Measurements from ENCODE around the gene TPCN2.

TPCN2 gene

GRCh38 chr11:69165775-69166174 is 117.0 kb downstream of the TPCN2 start:
- DNase-seq (ENCODE audit: low read depth), result no peak
- H3K4me3 ChIP-seq (ENCODE audit: low read depth, low read length), result no peak overlapping the region
- TF ChIP-seq CTCF (IDR thresholded peaks at IDR 0.05; ENCODE audit: low read depth, low read length, missing control alignments), result no peak
- in situ Hi-C loops (cut with HindIII; ENCODE audit: low sequenced_read_pairs), result no loop called here

DNA sequence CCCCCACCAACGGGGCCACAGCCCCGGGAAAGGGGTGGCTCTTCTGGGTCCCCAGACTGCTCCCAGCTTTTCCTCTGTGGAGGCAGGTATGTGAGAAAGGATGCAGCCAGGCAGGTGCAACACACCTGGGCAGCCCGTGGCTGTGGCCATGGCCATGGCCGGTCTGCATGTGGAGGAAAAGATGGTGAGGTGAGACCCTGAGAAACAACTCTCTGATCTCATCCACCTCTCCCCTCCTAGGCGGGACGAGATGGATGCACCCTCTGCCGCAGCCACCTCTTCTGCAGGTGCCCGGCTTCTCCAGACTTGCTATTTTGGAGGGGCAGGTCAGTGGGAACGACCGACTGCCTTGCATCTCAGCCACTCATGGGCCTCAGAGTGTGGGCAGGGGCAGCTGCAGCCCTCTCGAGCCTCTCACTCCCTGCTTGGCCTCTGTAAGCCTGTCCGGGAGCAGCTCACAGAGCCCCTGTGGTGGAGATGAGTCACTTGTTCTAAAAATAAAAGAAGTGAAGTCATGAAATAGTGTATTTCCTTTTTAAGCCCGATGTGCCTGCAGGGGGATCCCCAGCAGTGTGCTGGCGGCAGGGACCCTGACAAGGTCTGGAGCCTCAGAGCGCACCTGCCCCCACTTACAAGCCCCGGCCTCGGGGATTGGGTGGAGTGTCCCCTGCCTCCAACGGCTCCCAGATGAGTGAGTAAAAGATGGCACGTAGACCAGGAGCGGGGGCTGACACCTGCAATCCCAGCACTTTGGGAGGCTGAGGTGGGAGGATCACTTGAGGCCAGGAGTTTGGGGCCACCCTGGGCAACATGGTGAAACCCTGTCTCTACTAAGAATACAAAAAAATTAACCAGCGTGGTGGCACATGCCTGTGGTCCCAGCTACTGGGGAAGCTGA is 117.7 kb downstream of the TPCN2 start:
- in situ Hi-C loops (cut with HindIII; ENCODE audit: low sequenced_read_pairs), result no loop called here
- DNase-seq (ENCODE audit: low read depth), result peak; percentile 78
- H3K4me3 ChIP-seq (ENCODE audit: low read depth, low read length), result no peak overlapping the region
- peak; percentile 47 for TF ChIP-seq CTCF (IDR thresholded peaks at IDR 0.05; ENCODE audit: low read depth, low read length, missing control alignments)

DNA sequence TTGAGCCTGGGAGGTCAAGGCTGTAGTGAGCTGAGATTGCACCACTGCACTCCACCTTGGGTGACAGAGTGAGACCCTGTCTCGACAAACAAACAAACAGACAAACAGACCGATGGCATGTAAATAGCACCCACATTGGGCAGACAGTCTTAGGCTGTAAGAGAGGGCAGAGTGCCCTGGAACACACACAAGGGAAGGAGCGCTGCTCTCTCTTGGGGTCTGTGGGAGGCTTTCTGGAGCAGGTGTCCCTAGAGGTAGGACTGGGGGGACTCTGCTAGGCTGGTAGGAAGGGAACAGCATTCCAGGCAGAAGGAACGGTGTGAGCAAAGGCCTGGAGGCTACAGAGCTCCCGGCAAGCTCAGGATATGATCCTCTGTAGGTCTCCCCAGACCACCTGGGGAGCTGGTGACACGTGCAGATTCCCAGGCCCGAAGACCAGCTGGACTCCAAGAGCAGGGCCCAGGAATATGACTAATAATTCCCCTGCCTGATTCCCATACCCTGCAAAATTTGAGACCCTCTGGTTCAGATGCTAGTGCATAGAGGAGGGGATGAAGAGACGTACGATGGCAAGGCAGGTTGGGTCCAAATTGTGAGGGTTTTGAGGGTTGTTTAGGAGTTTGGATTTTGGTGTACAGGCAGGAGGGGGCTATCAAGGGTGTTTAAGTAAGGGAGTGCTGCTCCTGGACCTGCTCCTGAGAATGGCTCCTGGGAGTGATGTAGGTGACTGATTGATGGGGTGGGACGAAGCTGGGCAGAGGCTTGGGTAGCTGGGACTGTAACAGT is 118.6 kb downstream of the TPCN2 start:
- no peak for DNase-seq (ENCODE audit: low read depth)
- in situ Hi-C loops (cut with HindIII; ENCODE audit: low sequenced_read_pairs), result no loop called here
- TF ChIP-seq CTCF (IDR thresholded peaks at IDR 0.05; ENCODE audit: low read depth, low read length, missing control alignments), result no peak
- no peak overlapping the region for H3K4me3 ChIP-seq (ENCODE audit: low read depth, low read length)

DNA sequence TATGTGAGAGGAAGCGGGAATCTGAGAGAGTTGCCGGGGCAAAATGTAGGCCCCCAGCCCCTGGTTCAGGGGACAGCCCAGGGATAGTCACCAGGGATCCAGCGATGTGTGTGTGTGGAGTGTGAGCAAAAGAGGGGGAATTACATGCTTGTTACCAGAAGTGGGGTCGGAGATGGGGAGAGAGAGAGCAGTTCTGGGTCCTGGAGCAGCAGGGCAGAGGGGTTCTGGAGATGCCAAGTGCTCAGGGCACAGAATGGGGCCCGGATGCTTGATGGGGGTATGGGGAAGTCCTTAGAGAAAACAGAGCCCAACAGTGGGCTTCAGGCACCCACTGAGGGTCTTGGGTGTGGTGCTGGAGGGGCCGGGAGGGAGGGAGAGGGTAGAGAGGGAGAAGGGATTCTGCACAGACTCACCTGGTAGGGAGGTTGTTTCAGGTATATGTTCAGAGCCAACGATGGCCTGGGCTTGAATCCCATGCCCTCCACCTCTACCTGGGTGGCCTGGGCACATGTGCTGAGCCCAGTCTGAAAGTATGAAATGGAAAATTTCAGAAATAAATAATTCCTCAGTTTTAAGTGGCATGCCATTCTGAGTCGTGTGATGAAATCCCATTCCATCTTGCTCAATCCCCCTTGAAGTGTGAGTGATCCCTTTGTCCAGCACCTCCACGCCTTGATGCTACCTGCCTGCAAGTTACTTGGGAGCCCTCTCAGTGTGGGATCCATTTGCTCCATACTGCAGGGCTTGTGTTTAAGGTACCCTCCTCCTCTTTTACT is 119.4 kb downstream of the TPCN2 start:
- DNase-seq (ENCODE audit: low read depth), result no peak
- in situ Hi-C loops (cut with HindIII; ENCODE audit: low sequenced_read_pairs), result no loop called here
- no peak for TF ChIP-seq CTCF (IDR thresholded peaks at IDR 0.05; ENCODE audit: low read depth, low read length, missing control alignments)
- H3K4me3 ChIP-seq (ENCODE audit: low read depth, low read length), result no peak overlapping the region

GRCh38 chr11:69169479-69169878 is 120.7 kb downstream of the TPCN2 start:
- no peak overlapping the region for H3K4me3 ChIP-seq (ENCODE audit: low read depth, low read length)
- no peak for DNase-seq (ENCODE audit: low read depth)
- TF ChIP-seq CTCF (IDR thresholded peaks at IDR 0.05; ENCODE audit: low read depth, low read length, missing control alignments), result no peak
- in situ Hi-C loops (cut with HindIII; ENCODE audit: low sequenced_read_pairs), result no loop called here

DNA sequence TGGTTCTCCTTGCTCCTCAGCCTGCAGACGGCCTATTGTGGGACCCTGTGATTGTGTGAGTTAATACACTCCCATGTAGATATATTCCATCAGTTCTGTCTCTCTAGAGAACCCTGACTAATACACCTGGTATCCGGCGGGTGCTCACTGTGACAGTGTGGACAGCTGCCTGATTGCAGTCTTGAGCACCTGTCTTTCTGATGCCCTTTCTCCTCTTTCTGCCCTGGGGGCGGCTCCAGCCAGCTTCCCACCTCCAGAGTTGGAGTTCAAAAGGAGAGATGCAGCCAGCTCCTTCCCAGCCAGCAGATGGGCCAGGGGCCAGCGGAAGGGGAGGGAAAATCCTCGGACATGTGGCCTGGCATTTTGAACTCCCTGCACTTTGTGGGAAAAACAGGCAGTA is 122.0 kb downstream of the TPCN2 start:
- no peak overlapping the region for H3K4me3 ChIP-seq (ENCODE audit: low read depth, low read length)
- in situ Hi-C loops (cut with HindIII; ENCODE audit: low sequenced_read_pairs), result no loop called here
- no peak for DNase-seq (ENCODE audit: low read depth)
- no peak for TF ChIP-seq CTCF (IDR thresholded peaks at IDR 0.05; ENCODE audit: low read depth, low read length, missing control alignments)
